Endothelial cell of umbilical vein (primary cell): ENCODE data around the gene AGT.

Source experiments
- MYC ChIP-seq: IDR thresholded peaks from one replicate; pipeline ENCODE4 v1.6.1; 2011; ENCODE audit warnings: mild to moderate bottlenecking, low read depth, low read length
- POLR2A ChIP-seq: IDR thresholded peaks from 2 replicates; pipeline ENCODE4 v1.6.1; 2012; ENCODE audit warnings: low read depth, mild to moderate bottlenecking, control low read depth, low read length
- POLR2AphosphoS5 ChIP-seq: IDR thresholded peaks from 2 replicates; pipeline ENCODE4 v1.6.1; 2012; ENCODE audit warnings: low read depth, mild to moderate bottlenecking, control low read depth, low read length, moderate library complexity; ENCODE audit not compliant: insufficient read depth
- TF ChIP-seq, protein P1 (sequence below), 2 donors: IDR thresholded peaks; 1 replicate in 1 of 2; 2 replicates in 1 of 2; pipeline ENCODE4 v1.5.1; 2011; ENCODE audit warnings: low read length in 2 of 2, mild to moderate bottlenecking in 2 of 2, moderate library complexity in 2 of 2, control low read depth in 1 of 2, inconsistent platforms in 1 of 2, low read depth in 1 of 2; ENCODE audit not compliant: insufficient read depth in 1 of 2; ENCODE audit errors: extremely low read depth in 1 of 2

DNA sequence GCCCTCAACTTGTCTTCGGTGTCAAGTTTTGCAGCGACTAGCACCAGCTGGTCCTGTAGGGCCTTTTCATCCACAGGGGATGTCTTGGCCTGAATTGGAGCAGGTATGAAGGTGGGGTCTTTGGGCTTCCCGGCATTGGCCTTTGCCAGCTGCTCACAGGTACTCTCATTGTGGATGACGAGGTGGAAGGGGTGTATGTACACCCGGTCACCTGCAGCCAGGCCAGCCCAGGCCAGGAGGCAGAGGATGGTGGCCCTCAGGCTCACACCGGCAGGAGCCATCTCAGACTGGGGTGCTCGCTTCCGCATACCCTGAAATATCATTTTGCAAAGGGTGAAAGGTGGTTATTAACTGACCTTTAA lies 3.4 kb downstream of the AGT start:
- TF ChIP-seq MYC (no peak), POLR2A (no peak), POLR2AphosphoS5 (no peak)
- TF ChIP-seq, protein P1, sequence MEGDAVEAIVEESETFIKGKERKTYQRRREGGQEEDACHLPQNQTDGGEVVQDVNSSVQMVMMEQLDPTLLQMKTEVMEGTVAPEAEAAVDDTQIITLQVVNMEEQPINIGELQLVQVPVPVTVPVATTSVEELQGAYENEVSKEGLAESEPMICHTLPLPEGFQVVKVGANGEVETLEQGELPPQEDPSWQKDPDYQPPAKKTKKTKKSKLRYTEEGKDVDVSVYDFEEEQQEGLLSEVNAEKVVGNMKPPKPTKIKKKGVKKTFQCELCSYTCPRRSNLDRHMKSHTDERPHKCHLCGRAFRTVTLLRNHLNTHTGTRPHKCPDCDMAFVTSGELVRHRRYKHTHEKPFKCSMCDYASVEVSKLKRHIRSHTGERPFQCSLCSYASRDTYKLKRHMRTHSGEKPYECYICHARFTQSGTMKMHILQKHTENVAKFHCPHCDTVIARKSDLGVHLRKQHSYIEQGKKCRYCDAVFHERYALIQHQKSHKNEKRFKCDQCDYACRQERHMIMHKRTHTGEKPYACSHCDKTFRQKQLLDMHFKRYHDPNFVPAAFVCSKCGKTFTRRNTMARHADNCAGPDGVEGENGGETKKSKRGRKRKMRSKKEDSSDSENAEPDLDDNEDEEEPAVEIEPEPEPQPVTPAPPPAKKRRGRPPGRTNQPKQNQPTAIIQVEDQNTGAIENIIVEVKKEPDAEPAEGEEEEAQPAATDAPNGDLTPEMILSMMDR (IDR thresholded peaks at IDR 0.05; ENCODE audit: extremely low read depth in 1 of 2, insufficient read depth in 1 of 2, low read depth in 1 of 2, low read length in 2 of 2) = no peak
